GM23338 (cell line): ENCODE results near the gene GAL3ST1. TPM values are rescaled to one million over a fixed set of nuclear protein-coding genes. Genes with fewer than 3 reads are reported as not detected.

Source experiments
- ATAC-seq: fragments of 200-7000 bp; cut with Tn5 transposase; 3 replicates; pipeline ENCODE4 v1.9.1; 2020
- DNase-seq: peaks from one replicate; pipeline ENCODE4 v3.0.0-alpha.2; 2015; ENCODE audit warnings: low spot score
- H2AFZ ChIP-seq: fragments of 200-600 bp; sonication (generic); 2 replicates; pipeline ENCODE4 v1.8.0; 2016; ENCODE audit warnings: antibody characterized with exemption, mild to moderate bottlenecking, moderate library complexity
- H3F3A ChIP-seq: fragments of 200-600 bp; sonication (generic); replicated peaks from 2 replicates; pipeline ENCODE4 v1.8.0; 2017; ENCODE audit warnings: antibody characterized with exemption, mixed run types, low read depth
- H3K27ac ChIP-seq: fragments of 200-600 bp; sonication (generic); 2 replicates; pipeline ENCODE4 v1.6.1; 2016; ENCODE audit warnings: low read depth
- H3K27me3 ChIP-seq: fragments of 200-600 bp; sonication (generic); 2 replicates; pipeline ENCODE4 v1.8.0; 2016; ENCODE audit warnings: mild to moderate bottlenecking, mixed run types, moderate library complexity; ENCODE audit not compliant: insufficient read depth
- H3K36me3 ChIP-seq: fragments of 200-600 bp; sonication (generic); 2 replicates; pipeline ENCODE4 v1.8.0; 2016; ENCODE audit warnings: mild to moderate bottlenecking; ENCODE audit not compliant: insufficient read depth
- H3K4me1 ChIP-seq: fragments of 200-600 bp; sonication (generic); 2 replicates; pipeline ENCODE4 v1.8.0; 2016; ENCODE audit warnings: mild to moderate bottlenecking, moderate library complexity; ENCODE audit not compliant: insufficient read depth
- H3K4me2 ChIP-seq: fragments of 200-600 bp; sonication (generic); 2 replicates; pipeline ENCODE4 v1.7.1; 2017; ENCODE audit warnings: mixed run types
- H3K4me3 ChIP-seq: fragments of 200-600 bp; sonication (generic); 2 replicates; pipeline ENCODE4 v1.6.1; 2016; ENCODE audit warnings: mixed run types
- H3K79me2 ChIP-seq: fragments of 200-600 bp; sonication (generic); replicated peaks from 2 replicates; pipeline ENCODE4 v1.8.0; 2017; ENCODE audit warnings: mild to moderate bottlenecking; ENCODE audit not compliant: insufficient read depth
- H3K9me2 ChIP-seq: fragments of 200-600 bp; sonication (generic); 2 replicates; pipeline ENCODE4 v1.8.0; 2017; ENCODE audit not compliant: insufficient read depth
- H4K20me1 ChIP-seq: fragments of 200-600 bp; sonication (generic); replicated peaks from 2 replicates; pipeline ENCODE4 v1.8.0; 2017; ENCODE audit warnings: mild to moderate bottlenecking; ENCODE audit not compliant: insufficient read depth
- H3K27ac Mint-ChIP-seq: 2 replicates; pipeline ENCODE4 v1.8.0; 2020; ENCODE audit warnings: inconsistent platforms, mild to moderate bottlenecking, moderate library complexity, mixed read lengths
- H3K27me3 Mint-ChIP-seq: 3 replicates; pipeline ENCODE4 v1.8.0; 2022; ENCODE audit warnings: low read depth, mild to moderate bottlenecking, moderate library complexity, mixed read lengths, inconsistent platforms; ENCODE audit not compliant: insufficient read depth, poor library complexity
- H3K36me3 Mint-ChIP-seq: 3 replicates; pipeline ENCODE4 v1.8.0; 2021; ENCODE audit warnings: low read depth, mild to moderate bottlenecking, inconsistent platforms, moderate library complexity, mixed read lengths
- H3K4me1 Mint-ChIP-seq: 3 replicates; pipeline ENCODE4 v1.8.0; 2020; ENCODE audit warnings: mild to moderate bottlenecking, inconsistent platforms, mixed read lengths
- H3K4me3 Mint-ChIP-seq: 3 replicates; pipeline ENCODE4 v1.8.0; 2021; ENCODE audit warnings: moderate library complexity, mild to moderate bottlenecking, inconsistent platforms, mixed read lengths
- H3K9me3 Mint-ChIP-seq: 3 replicates; pipeline ENCODE4 v1.8.0; 2020; ENCODE audit warnings: moderate library complexity, mild to moderate bottlenecking, inconsistent platforms, mixed read lengths
- CREB1 ChIP-seq: fragments of 250-450 bp; sonication (Bioruptor Pico); IDR thresholded peaks from 2 replicates; pipeline ENCODE4 v1.5.0; 2020; ENCODE audit warnings: low read depth, mild to moderate bottlenecking, moderate library complexity
- CTCF ChIP-seq, 2 experiments: fragments of 200-600 bp in 1 of 2; sonication (generic) in 1 of 2; conservative IDR thresholded peaks; 2 replicates each; pipeline versions ENCODE4 v1.5.1 to v1.6.1; 2016 to 2017; ENCODE audit warnings: antibody characterized with exemption in 2 of 2, low read depth in 2 of 2, mild to moderate bottlenecking in 2 of 2, moderate library complexity in 1 of 2
- ETS1 ChIP-seq: IDR thresholded peaks from 2 replicates; pipeline ENCODE4 v1.6.1; 2016; ENCODE audit warnings: antibody characterized with exemption
- EZH2 ChIP-seq: fragments of 200-600 bp; sonication (generic); IDR thresholded peaks from one replicate; pipeline ENCODE4 v1.8.0; 2017; ENCODE audit warnings: antibody characterized with exemption, mild to moderate bottlenecking, low read depth; ENCODE audit not compliant: unreplicated experiment
- EZH2phosphoT487 ChIP-seq: fragments of 200-600 bp; sonication (generic); IDR thresholded peaks from one replicate; pipeline ENCODE4 v1.8.1; 2018; ENCODE audit warnings: antibody characterized with exemption; ENCODE audit not compliant: unreplicated experiment
- JUNB ChIP-seq: IDR thresholded peaks from one replicate; pipeline ENCODE4 v1.6.1; 2016; ENCODE audit warnings: antibody characterized with exemption; ENCODE audit not compliant: unreplicated experiment
- NANOG ChIP-seq: IDR thresholded peaks from 2 replicates; pipeline ENCODE4 v1.6.1; 2016; ENCODE audit warnings: antibody characterized with exemption, borderline replicate concordance
- POLR2AphosphoS5 ChIP-seq: IDR thresholded peaks from 2 replicates; pipeline ENCODE4 v1.6.1; 2016; ENCODE audit warnings: antibody characterized with exemption, low read depth
- STAT1 ChIP-seq: IDR thresholded peaks from one replicate; pipeline ENCODE4 v1.6.1; 2016; ENCODE audit warnings: antibody characterized with exemption; ENCODE audit not compliant: unreplicated experiment
- ZNF114 ChIP-seq: fragments of 250-450 bp; sonication (Bioruptor Pico); IDR thresholded peaks from 2 replicates; pipeline ENCODE4 v1.5.0; 2020; ENCODE audit warnings: mild to moderate bottlenecking, moderate library complexity
- ZNF331 ChIP-seq: fragments of 250-450 bp; sonication (Bioruptor Pico); IDR thresholded peaks from 2 replicates; pipeline ENCODE4 v1.5.0; 2020; ENCODE audit warnings: low read depth, mild to moderate bottlenecking, moderate library complexity
- ZNF462 ChIP-seq: fragments of 250-450 bp; sonication (Bioruptor Pico); IDR thresholded peaks from 2 replicates; pipeline ENCODE4 v1.5.0; 2020; ENCODE audit warnings: mild to moderate bottlenecking, moderate library complexity
- polyA plus RNA-seq: library from polyadenylated mRNA; unstranded; fragments of >200 nt; fragmentation: Nextera tagmentation; extraction: Ambion mirVana; gene quantifications from 2 replicates; pipeline ENCODE4 v1.2.1, GENCODE V29; 2016
- total RNA-seq: library from RNA; depleted of rRNA; stranded (reverse); fragments of >200 nt; shearing (Covaris generic); gene quantifications from 2 replicates; pipeline ENCODE4 v1.2.3, GENCODE V29; 2014

GAL3ST1 gene
- total and polyA plus RNA-seq, 2 experiments from 2014 or later: 8.2 to 13.3 TPM

GRCh38 chr22:30531651-30532608 is 42.5 kb downstream of the GAL3ST1 start:
- Mint-ChIP-seq H3K27ac (no peak overlapping the region), H3K36me3 (no peaks in the 10 kb centered on the region), H3K9me3 (no peaks in the 10 kb centered on the region), H3K4me1 (no peaks in the 10 kb centered on the region), H3K4me3 (no peak overlapping the region), H3K27me3 (peaks cover 8% of the 10 kb centered on the region)
- Histone ChIP-seq H3K36me3 (no peaks in the 10 kb centered on the region), H3F3A (no peaks in the 10 kb centered on the region), H3K4me3 (no peak overlapping the region), H3K79me2 (no peaks in the 10 kb centered on the region), H3K4me2 (no peak overlapping the region), H3K27ac (no peak overlapping the region), H3K9me2 (no peaks in the 10 kb centered on the region), H4K20me1 (no peaks in the 10 kb centered on the region), H3K27me3 (no peaks in the 10 kb centered on the region), H2AFZ (no peak overlapping the region), H3K4me1 (no peaks in the 10 kb centered on the region)
- ATAC-seq (no peak; the same call in 2 of the 3 replicates), DNase-seq (no peak)
- TF ChIP-seq CREB1 (CRISPR knock-in tag) (no peak), CTCF (conservative IDR thresholded peaks at IDR 0.05; ENCODE audit: low read depth in 2 of 2) (peak in 1 of 2 experiments; percentile 23; a peak in 1 of 4 replicates)

GRCh38 chr22:30526656-30527055 is 47.8 kb downstream of the GAL3ST1 start:
- Histone ChIP-seq H3K36me3 (no peaks in the 10 kb centered on the region), H3K27me3 (no peaks in the 10 kb centered on the region), H3F3A (no peaks in the 10 kb centered on the region), H3K4me1 (no peaks in the 10 kb centered on the region), H3K9me2 (no peaks in the 10 kb centered on the region), H3K4me3 (no peak overlapping the region), H3K27ac (no peak overlapping the region), H3K79me2 (no peaks in the 10 kb centered on the region), H4K20me1 (no peaks in the 10 kb centered on the region), H2AFZ (no peak overlapping the region), H3K4me2 (no peak overlapping the region)
- no peaks in the 10 kb centered on the region; the same call in 2 of the 3 replicates for H3K9me3 Mint-ChIP-seq
- H3K27ac Mint-ChIP-seq: no peak overlapping the region
- ATAC-seq (no peak), DNase-seq (no peak)
- H3K4me1 Mint-ChIP-seq: no peaks in the 10 kb centered on the region
- peaks cover 10% of the 10 kb centered on the region for H3K27me3 Mint-ChIP-seq
- H3K4me3 Mint-ChIP-seq: no peak overlapping the region
- H3K36me3 Mint-ChIP-seq: no peaks in the 10 kb centered on the region
- TF ChIP-seq CREB1 (CRISPR knock-in tag) (no peak), EZH2phosphoT487 (no peak), ZNF462 (CRISPR knock-in tag) (no peak), ZNF331 (no peak), STAT1 (no peak), EZH2 (no peak), ZNF114 (CRISPR knock-in tag) (no peak), ETS1 (no peak), NANOG (no peak), JUNB (no peak), POLR2AphosphoS5 (no peak)
